GM19455 (cell line): ENCODE measurements around the gene ALG5.
A peak's percentile ranks its signal among the peaks of the same experiment; 100 is the strongest.

Source experiments
- ATAC-seq: cut with Tn5 transposase; IDR thresholded peaks from one replicate; pipeline ENCODE4 v1.9.1; 2021; ENCODE audit not compliant: unreplicated experiment

Gene ALG5, protein sequence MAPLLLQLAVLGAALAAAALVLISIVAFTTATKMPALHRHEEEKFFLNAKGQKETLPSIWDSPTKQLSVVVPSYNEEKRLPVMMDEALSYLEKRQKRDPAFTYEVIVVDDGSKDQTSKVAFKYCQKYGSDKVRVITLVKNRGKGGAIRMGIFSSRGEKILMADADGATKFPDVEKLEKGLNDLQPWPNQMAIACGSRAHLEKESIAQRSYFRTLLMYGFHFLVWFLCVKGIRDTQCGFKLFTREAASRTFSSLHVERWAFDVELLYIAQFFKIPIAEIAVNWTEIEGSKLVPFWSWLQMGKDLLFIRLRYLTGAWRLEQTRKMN

DNA sequence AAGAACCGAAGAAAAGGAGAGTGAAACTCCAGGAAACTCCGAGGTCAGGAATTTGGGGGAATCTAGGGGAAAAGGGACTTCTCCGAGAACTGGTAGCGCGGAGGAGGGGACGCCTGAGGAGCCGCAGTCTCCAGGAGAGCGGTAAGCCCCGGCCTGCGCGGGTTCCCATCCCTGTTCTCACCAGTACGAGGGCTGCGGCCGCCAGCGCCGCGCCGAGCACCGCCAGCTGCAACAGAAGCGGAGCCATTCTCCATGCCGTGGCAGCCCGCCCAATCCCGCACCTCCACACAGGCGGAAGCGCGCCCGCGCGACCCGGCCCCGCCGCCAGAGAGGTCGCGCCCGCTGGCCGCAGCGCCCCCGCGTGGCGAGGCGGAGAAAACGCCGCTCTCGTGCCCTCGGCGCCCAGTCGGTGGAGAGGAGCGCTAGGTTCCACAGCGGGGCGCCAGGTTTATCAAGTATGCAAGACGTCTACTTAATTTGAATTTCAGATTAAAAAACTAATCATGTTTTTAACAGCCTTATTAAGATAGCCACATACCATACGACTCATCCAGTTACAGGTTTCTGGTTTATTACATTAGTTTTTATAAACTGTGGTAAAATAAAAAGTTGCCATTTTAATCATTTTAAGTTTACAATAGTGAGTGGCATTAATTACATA lies at the start of gene ALG5:
Gene ALG5, minus strand, starts transcription at position 287 of the 661 bp plus-strand sequence. Its CDS starts 40 bp downstream, at position 247.
- peak; percentile 62 for ATAC-seq

DNA sequence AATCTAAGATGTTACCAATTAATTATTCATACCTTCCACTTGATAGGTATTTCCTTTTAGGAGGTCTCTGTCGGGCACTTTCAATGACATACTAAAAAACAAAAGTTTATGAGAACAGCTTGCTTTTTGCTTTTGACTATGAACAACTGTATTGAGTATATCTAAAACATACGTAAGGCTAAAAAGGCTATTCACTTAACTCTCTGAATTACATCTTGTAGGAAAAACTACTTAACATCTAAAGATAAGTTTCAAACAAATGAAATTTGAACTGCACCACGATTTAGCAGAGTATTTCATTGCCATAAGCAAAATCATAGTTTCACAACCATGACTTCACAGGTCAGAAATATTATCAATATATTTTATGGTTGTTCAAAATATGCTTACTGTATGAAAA lies 48.7 kb upstream of the ALG5 start:
- no peak for ATAC-seq

DNA sequence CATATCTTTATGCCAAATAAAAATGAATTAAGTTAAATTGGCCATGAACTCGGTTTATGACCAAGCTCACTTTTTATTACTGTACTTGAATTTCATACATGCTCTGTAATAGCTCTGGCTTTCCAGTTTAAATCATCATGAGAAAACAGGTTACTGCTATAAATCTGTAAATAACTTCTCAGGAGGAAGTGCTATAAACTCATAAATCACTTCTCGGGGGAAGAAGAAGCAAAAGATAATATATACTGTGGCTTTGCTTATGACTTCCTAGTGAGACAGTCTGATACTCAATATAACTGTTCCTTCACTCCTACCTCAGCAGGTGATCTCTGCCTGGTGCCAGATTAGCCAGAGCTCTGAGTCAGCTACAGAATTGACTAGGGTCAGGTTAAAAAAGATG lies 47.9 kb upstream of the ALG5 start:
- no peak for ATAC-seq

DNA sequence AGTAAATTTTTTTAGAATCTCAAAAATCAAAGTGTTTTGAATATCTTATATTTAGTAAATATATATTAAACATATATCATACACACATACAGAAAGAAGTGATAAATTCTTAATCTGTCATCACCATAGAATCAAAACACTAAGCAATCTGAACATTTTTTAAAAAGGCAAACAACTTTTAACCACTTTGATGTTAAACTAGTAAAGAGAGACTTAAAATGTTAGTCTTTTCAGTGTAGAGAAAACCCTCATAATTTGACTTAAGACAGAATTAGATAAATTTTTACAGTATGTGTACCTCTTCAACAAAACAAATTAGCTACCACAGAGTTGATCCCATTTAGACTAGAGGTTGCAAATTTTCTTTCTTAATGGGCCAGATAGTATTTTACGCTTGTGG lies 46.9 kb upstream of the ALG5 start:
- ATAC-seq, result no peak

DNA sequence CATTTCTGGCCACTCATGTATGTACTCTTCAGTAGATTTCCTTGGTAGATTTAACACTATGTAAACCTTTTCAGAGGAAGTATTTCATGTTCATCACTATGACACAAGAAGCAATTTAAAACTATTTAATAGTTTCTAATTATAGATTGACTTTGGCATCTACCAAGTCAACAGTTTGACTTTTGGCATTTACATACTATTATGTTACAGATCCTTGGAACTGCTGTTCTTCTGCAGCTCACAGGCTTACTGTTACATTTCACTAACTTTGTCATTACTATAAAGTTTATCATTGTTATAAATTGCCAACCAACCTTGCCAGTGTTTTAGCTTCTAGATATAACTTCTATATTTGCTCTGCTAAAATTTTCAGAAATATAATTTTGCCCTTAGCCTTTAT lies 41.6 kb upstream of the ALG5 start:
- ATAC-seq, result no peak

DNA sequence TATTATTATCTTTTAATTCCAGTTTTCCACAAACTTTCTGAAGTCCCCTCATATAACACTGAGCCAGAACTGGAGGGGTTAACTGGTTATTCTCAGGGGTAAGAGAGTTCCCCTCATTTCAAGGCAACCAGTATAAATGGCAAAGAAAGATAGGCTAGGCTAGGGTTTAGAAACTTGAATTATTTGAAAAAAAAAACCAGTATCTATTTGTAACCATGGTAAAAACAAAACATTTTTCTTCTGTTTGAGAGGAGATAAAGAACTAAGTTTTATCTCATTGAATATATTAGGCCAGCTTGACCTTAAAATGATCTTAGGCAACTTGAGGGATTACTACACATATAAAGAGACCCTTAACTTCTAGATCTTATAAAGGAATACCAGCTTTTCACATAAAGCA lies 40.8 kb upstream of the ALG5 start:
- no peak for ATAC-seq

DNA sequence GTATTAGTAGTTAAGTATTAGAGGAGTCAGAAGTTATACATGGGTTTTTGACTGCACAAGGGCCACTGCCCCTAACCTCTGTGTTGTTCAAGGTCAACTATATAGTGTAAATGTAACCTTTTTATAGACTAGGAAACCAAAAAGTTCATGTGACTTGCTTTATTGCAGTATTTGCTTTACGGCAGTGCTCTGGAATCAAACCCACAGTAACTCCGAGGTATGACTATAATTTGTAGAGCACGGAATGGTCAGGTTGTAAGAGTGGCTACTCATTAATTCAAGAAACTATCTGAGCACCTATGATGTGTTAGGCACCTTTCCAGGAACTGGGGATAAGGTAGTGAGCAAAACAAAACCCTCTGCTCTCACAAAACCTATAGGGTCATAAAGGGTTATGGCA lies 38.1 kb upstream of the ALG5 start:
- no peak for ATAC-seq

DNA sequence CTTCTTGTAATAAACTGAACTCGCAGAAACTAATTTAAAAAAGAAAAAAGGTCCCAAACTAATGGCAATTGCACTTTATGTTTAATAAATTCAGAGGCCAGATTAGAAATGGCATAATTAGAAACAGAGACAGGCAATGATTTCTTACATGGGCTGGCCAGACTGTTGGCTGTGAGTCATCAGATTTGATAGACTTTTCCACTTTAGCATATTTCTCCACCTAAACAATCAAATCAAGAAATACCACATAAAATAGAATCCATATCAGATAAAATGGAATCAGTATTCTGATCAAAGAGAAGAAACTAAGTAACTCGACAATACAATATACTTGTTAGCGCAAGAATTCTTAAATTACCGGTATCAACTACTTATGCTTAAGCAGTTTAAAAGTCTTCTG lies 30.5 kb upstream of the ALG5 start:
- no peak for ATAC-seq

DNA sequence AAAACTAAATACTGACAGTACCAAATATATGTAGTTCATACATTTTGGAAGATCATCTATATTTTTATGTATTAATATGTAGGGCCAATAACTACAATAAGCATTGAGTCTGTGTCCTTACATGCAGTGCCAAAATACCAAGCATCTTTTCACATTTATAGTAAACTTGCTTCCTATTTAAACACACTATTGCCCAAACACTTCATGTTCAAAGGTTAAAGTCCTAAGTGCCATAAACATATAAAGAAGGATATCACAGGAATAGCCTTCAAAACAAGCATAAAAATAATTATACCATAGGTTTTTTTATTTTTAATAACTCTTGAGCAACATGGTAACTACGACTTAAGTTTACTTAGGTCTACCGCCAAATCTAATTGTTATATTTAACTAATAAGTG lies 28.5 kb upstream of the ALG5 start:
- ATAC-seq, result no peak

DNA sequence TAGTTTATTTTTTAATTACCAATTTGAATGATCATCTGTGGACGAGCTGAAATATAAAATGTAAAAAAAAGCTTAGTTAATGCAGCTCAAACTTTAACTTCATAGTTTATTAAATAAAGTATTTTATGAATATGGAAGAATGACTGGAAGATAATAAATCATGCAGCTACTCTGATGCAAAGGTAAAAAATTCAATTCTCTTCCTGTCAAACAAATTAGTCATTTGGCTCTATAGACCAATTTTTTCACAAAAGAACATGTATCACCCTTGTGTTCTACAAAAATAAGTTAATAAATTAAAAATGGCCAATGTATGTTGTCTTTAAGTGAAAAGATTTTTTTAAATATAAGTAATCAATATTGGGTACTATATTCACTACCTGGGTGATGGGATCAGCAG lies 27.6 kb upstream of the ALG5 start:
- ATAC-seq, result no peak

DNA sequence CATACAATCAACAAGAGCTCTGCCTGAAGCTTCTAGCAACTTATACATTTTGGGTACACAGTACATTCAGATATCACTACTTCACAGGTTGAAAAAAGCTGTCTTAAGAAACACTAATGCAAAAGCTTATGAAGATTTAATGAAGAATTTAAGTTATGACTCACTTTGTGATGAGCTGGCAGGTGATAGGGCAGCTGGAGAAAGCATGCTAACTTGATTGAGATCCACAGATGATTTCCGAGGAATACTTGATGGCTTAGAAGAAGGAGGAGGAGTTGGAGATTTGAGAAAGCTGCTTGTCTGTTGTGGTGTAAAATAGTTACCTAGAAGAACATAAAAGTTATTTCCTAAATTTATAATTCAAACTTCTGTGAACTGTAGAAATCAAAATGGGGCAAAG lies 24.7 kb upstream of the ALG5 start:
- no peak for ATAC-seq

DNA sequence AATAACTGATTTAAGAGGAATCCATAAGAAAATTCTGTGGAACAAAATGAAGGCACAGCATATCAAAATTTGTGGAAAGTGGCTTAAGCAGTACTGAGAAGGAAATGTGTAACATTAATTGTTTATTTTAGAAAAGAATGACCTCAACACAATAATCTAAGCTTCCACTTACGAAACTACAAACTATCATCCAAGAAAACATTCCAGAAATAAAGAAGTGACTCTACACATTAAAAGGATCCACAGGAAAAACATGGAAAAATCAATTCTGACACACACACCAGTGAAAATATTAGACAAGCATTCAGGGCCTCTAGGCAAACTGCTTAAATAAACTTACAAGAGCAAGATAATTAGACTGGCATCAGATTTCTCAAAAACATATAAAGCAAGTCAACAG lies 15.5 kb upstream of the ALG5 start:
- no peak for ATAC-seq

DNA sequence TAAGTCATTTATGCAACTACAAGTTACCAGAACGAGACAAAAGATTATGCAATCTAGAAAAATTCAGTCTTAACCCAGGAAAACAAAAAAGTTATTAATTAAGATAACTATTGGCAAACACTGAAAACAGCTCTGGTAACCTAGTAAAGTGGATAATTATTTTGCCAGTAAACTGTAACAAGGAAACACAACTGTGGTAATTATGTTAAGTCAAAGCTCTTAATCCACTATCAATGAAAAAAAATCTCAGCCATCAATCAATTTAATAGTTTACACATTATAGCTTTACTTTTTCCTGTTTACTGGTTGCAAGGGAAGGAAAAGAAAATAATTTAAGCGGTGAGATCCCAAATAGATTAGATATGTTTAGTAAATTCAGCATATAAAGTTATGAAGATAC lies 12.6 kb upstream of the ALG5 start:
- ATAC-seq, result no peak

DNA sequence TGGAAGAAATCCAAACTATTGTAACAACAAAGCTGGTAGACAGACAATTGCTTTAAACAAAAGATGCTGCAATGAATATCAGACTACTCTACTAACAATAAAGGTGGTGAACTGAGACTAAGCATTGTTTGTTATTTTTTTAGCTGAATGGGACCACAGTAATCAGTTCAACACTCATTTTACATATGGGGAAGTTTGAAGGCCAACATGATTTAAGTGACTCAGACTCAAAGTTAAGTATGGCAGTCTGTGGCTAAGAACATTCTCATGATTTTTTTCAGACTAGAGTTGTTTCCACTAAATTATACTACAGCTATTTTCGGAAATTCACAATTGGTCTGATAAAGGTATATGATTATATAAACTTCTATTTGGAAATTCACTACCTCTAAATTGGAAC lies 11.9 kb upstream of the ALG5 start:
- ATAC-seq, result no peak

DNA sequence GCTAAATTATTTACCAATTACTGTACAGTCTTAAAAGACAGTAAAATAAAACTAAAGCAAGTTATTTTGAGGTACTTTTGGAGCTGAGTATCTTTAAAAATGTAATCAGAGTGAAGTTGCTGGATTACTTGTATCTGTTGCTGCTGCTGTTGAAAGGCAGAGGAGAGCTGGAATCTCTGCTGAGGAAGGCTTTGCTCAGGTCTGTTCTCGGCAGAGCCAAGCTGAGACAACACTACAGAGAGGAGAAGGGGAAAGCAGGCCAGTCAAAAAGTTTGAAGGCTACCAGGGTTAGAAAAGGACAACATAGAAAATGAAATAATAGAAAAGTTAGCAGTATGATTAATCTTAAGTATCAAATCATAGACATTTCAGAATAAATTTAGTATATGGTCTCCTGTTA lies 11.3 kb upstream of the ALG5 start:
- no peak for ATAC-seq

DNA sequence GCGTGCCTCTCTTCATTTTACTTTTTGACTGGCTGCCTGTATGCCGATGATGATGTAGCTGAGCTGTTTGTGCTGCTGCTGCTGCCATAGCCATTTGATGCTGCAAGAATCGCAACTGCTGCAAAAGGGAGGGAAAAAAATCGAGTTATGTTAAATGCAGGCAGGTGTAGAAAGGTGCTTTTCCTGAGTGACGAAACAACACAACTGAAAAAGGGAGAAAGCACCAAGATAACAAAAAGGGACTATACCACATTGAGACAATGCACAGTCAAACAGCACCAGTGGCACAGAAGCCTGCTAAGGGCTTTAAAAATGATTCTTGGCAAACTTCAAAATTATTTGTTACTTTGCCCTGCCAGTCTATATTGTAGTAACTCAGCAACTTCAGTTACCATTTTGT lies 10.6 kb upstream of the ALG5 start:
- no peak for ATAC-seq

DNA sequence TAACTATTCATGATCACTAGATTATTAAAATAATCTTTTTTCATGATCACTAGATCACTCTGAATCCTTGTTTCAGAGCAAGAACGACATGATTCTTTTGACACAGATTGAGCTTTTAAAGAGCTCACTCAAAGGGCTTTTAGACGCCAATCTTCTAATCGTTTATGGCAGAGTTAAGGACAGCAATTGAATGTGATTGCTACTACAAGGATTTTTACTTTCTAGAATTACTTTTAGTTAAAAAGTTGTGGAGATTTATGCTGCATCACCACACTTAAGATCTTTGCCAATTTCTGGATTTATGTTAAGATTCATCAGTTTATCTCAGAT lies 2.7 kb upstream of the ALG5 start:
- no peak for ATAC-seq

DNA sequence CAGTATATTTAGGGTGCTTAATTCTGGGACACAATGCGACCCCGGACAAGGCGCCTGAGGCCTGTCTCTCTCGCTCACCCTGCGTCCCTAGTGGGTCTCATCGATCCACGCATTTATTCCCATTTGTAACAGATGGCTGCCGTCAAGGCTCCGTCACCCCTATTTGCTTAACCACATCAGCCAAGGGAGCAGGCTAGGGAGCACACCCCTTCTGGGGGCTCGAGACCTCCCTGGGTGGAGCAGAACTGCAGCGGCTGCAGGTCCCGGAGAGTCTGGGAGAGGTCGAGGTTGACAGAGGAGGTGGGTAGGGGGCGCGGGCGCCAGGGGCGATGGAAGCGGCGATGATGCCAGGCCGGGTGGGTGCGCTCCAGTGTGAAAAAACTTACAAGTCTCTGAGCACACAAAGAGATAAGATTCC lies 507 bp downstream of the ALG5 start:
- no peak for ATAC-seq

DNA sequence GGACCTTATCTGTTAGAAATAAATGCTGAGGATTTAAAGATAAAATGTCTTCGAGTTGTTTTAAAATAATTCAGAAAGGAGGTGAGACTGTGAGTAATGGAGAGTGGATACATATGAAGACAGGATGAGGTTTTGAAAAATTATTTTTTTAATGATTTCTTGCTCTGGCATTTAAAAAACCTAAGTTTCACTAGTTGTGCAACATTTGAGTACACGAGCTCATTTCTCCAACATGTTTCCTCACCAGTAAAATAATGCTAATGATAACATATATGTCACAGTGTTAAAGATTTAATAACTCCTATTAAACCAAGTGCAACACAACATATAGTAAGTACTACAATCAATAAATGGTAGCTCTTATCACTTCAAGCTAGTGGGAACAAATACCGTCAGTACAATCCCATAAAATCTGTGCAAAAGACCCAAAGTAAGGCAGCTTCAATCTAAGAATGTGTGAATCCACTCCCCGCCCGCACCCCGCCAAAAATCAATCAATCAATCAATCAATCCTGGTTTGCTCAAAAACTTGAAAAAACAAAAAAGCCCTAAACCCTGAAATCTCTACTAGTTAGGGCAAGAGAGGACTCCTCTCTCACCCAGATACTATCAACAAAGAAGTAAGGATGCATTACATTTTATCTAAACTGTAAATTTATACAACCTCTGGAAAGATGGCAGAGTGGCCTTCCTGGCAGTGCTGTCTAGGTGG lies 1.3 kb downstream of the ALG5 start:
- no peak for ATAC-seq

DNA sequence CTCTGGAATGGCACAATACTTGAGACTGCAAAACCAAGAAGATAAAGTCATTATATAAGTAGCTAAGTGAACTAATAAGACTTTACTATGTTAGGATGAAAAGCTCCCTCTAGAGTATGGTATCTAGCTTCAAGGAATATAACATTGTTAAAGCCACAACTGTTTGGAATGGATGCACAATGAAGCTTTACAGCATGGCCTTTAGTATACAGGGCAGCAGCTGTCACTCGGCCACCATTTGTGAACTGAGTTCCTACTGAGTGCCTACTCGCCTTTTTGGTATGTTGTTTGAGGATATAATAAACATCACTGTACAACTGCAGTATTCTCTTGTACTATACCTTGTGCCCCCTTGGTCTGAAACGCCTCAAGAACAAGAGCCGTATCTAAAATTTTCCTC lies 6.8 kb downstream of the ALG5 start:
- ATAC-seq, result no peak

DNA sequence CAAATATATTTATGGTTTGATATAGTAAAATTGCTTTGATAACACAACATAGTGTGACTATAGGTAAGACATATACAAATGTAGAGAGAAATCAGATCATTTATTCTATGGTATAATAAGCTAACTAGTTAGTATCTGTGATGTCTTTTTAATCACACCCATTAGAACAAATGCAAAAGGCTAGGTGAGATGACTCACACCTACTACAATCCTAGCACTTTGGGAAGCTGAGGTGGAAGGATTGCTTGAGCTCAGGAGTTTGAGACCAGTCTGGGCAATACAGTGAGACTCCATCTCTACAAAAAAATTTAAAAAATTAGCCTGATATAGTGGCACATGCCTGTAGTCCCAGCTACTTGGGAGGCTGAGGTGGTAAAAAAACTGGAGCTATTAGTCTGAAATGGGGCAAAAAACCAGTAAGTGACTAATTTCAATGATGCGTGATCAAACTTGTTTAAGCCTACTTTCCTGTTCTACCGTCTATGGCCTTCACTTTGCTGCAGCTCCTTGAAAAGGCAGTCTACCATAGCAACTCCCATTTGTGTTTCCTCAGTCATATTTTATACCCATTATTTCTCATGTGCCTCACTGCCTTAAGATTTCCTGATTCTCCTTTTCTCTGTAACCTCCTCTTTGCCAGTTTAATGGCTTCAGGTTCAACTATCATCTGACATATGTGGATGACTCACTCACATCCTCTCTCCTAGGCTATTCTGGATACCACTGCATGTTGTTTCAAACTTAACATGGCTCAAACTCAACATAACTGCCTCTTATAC lies 12.5 kb downstream of the ALG5 start:
- ATAC-seq, result no peak
